Suprapubic skin (tissue), 3 donors: Measurements from ENCODE around the gene PRSS50.

ENCODE experiments used
- POLR2A ChIP-seq, 2 donors: fragments of 450-650 bp; IDR thresholded peaks; one replicate each; pipeline ENCODE4 v1.6.1; 2017; ENCODE audit warnings: antibody characterized with exemption in 2 of 2, mild to moderate bottlenecking in 2 of 2, moderate library complexity in 2 of 2
- TF ChIP-seq, protein P1 (sequence below), 2 donors: fragments of 200-600 bp in 1 of 2; fragments of 450-650 bp in 1 of 2; sonication (generic) in 1 of 2; IDR thresholded peaks; one replicate each; pipeline ENCODE4 v1.5.1; 2016 to 2019; ENCODE audit warnings: antibody characterized with exemption in 2 of 2, mild to moderate bottlenecking in 1 of 2, moderate library complexity in 1 of 2

DNA sequence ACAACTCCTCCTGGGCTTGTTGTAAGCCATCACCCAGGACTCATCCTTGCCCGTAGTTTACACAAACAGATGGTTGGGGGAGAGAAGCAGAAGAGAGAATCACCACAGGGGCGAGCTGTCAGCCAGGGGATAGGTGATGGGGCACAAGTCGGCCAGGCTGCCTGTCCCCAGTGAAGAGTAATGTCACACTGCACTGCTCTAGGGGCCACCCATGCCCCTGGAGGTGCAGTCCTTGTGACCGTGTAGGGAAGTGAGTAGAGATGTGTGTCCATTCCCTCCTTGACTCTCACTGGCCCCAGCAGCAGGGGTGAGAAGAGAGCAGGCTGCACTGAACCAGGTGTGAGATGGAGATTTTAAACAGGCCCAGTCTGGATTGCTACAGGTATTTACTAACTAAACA is 17.1 kb upstream of the PRSS50 start:
- TF ChIP-seq, protein P1, sequence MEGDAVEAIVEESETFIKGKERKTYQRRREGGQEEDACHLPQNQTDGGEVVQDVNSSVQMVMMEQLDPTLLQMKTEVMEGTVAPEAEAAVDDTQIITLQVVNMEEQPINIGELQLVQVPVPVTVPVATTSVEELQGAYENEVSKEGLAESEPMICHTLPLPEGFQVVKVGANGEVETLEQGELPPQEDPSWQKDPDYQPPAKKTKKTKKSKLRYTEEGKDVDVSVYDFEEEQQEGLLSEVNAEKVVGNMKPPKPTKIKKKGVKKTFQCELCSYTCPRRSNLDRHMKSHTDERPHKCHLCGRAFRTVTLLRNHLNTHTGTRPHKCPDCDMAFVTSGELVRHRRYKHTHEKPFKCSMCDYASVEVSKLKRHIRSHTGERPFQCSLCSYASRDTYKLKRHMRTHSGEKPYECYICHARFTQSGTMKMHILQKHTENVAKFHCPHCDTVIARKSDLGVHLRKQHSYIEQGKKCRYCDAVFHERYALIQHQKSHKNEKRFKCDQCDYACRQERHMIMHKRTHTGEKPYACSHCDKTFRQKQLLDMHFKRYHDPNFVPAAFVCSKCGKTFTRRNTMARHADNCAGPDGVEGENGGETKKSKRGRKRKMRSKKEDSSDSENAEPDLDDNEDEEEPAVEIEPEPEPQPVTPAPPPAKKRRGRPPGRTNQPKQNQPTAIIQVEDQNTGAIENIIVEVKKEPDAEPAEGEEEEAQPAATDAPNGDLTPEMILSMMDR (IDR thresholded peaks at IDR 0.05) = no peak
- TF ChIP-seq POLR2A (IDR thresholded peaks at IDR 0.05) = no peak
